K562 (cell line): ENCODE data around the gene KTI12. TPM values are rescaled to one million over a fixed set of nuclear protein-coding genes. Genes with fewer than 3 reads are reported as not detected.

Experiments used
- CBFA2T3 ChIP-seq: fragments of 450-650 bp; IDR thresholded peaks from 2 replicates; pipeline ENCODE4 v1.6.1; 2017
- CGGBP1 ChIP-seq: fragments of 250-450 bp; sonication (Bioruptor Pico); IDR thresholded peaks from 2 replicates; pipeline ENCODE4 v1.9.0; 2021; ENCODE audit warnings: mild to moderate bottlenecking
- CREM ChIP-seq: IDR thresholded peaks from 2 replicates; pipeline ENCODE4 v1.6.1; 2014; ENCODE audit warnings: antibody characterized with exemption, low read depth
- DACH1 ChIP-seq: fragments of 450-650 bp; IDR thresholded peaks from 2 replicates; pipeline ENCODE4 v1.6.1; 2018; ENCODE audit not compliant: partially characterized antibody
- DEAF1 ChIP-seq: fragments of 450-650 bp; formaldehyde crosslinking; IDR thresholded peaks from 2 replicates; pipeline ENCODE4 v1.4.0; 2020; ENCODE audit warnings: mild to moderate bottlenecking, moderate library complexity
- HES1 ChIP-seq: fragments of 450-650 bp; IDR thresholded peaks from 2 replicates; pipeline ENCODE4 v1.6.1; 2016; ENCODE audit warnings: low read depth, mild to moderate bottlenecking, moderate library complexity
- HINFP ChIP-seq: fragments of 450-650 bp; conservative IDR thresholded peaks from 2 replicates; pipeline ENCODE4 v1.6.1; 2016; ENCODE audit warnings: missing genetic modification characterization, low read depth, mild to moderate bottlenecking, control low read depth, missing compliant biosample characterization
- HLTF ChIP-seq: fragments of 450-650 bp; IDR thresholded peaks from 2 replicates; pipeline ENCODE4 v1.6.1; 2016
- JUND ChIP-seq, 2 experiments: IDR thresholded peaks; 2 replicates in 1 of 2; 3 replicates in 1 of 2; pipeline ENCODE4 v1.6.1; 2011; ENCODE audit warnings: borderline replicate concordance in 2 of 2, low read depth in 2 of 2, low read length in 2 of 2, improper control_type of control experiment in 1 of 2, missing biosample characterization in 1 of 2, missing genetic modification characterization in 1 of 2, missing genetic modification reagents in 1 of 2
- MXD1 ChIP-seq: fragments of 250-450 bp; sonication (Bioruptor Pico); IDR thresholded peaks from 2 replicates; pipeline ENCODE4 v1.8.0; 2021; ENCODE audit warnings: borderline replicate concordance, mild to moderate bottlenecking, moderate library complexity; ENCODE audit not compliant: poor library complexity, severe bottlenecking
- NFE2 ChIP-seq: IDR thresholded peaks from 2 replicates; pipeline ENCODE4 v1.6.1; 2014; ENCODE audit warnings: antibody characterized with exemption, low read depth
- NFIC ChIP-seq: fragments of 450-650 bp; IDR thresholded peaks from 2 replicates; pipeline ENCODE4 v1.6.1; 2017; ENCODE audit warnings: mild to moderate bottlenecking, inconsistent platforms
- NR2F6 ChIP-seq: fragments of 450-650 bp; formaldehyde crosslinking; IDR thresholded peaks from 2 replicates; pipeline ENCODE4 v1.4.0; 2020; ENCODE audit warnings: mild to moderate bottlenecking
- STAT6 ChIP-seq: sonication (generic); formaldehyde crosslinking; IDR thresholded peaks from 2 replicates; pipeline ENCODE4 v1.8.1; 2023; ENCODE audit warnings: mild to moderate bottlenecking, missing genetic modification reagents
- TAF15 ChIP-seq: fragments of 200-400 bp; formaldehyde crosslinking; IDR thresholded peaks from 2 replicates; pipeline ENCODE4 v1.6.1; 2017; ENCODE audit warnings: mild to moderate bottlenecking, low read depth, low read length, moderate library complexity
- TAL1 ChIP-seq: fragments of 450-650 bp; IDR thresholded peaks from 2 replicates; pipeline ENCODE4 v1.6.1; 2016; ENCODE audit warnings: mild to moderate bottlenecking
- ZC3H11A ChIP-seq: IDR thresholded peaks from 2 replicates; pipeline ENCODE4 v1.6.1; 2012; ENCODE audit warnings: low read depth, low read length, improper control_type of control experiment
- ZNF707 ChIP-seq: fragments of 250-450 bp; sonication (Bioruptor Pico); conservative IDR thresholded peaks from 2 replicates; pipeline ENCODE4 v1.8.0; 2022; ENCODE audit warnings: inconsistent platforms, mild to moderate bottlenecking, moderate library complexity
- ZNF79 ChIP-seq: fragments of 250-450 bp; sonication (Bioruptor Pico); IDR thresholded peaks from 2 replicates; pipeline ENCODE4 v1.4.0; 2020; ENCODE audit warnings: low read depth, mild to moderate bottlenecking, moderate library complexity
- polyA plus RNA-seq, 8 experiments: library from polyadenylated mRNA; depleted of rRNA in 4 of 8; stranded (reverse) in 5 of 8; unstranded in 3 of 8; fragments of >200 nt; fragmentation: Nextera tagmentation in 2 of 8; fragmentation: Illumina TruSeq in 1 of 8; extraction: Ambion mirVana in 2 of 8; extraction: Trizol in 1 of 8; gene quantifications; 2 replicates each; pipeline versions ENCODE4 v1.2.1 to v1.2.3, GENCODE V29; 2011 to 2014; ENCODE audit warnings: inconsistent platforms in 1 of 8, missing spikeins in 1 of 8
- total RNA-seq, 7 experiments: library from RNA; depleted of rRNA in 6 of 7; stranded (reverse); fragments of >200 nt in 6 of 7; fragmentation: Illumina TruSeq in 2 of 7; extraction: Trizol in 2 of 7; gene quantifications; 2 replicates each; pipeline versions ENCODE4 v1.2.1 to v1.2.3, GENCODE V29; 2011 to 2021; ENCODE audit warnings: low replicate concordance in 1 of 7

The KTI12 gene
- total and polyA plus RNA-seq, 9 of the 15 experiments (the other 6 are each of a cell fraction or from before 2014, with no cell fraction given) = 3.1 to 22.8 (median 11.6) TPM

GRCh38 chr1:52055066-52055865 lies 21.7 kb upstream of the KTI12 start, which contains the start of gene TXNDC12 (continued):
- TF ChIP-seq ZNF79 (CRISPR knock-in tag) (no peak), TAF15 (no peak), MXD1 (CRISPR knock-in tag) (no peak), ZC3H11A (no peak), HLTF (peak; percentile 58; the same call in 1 of the 2 replicates), CBFA2T3 (no peak; the same call in 1 of the 2 replicates), NFIC (peak; percentile 85), STAT6 (CRISPR knock-in tag) (peak; percentile 77; the same call in 1 of the 2 replicates), NFE2 (no peak), DEAF1 (CRISPR knock-in tag) (no peak), NR2F6 (peak; percentile 12; the same call in 1 of the 2 replicates), DACH1 (no peak), HINFP (peak; percentile 98), HES1 (peak; percentile 66; the same call in 1 of the 2 replicates), JUND (IDR thresholded peaks at IDR 0.05; ENCODE audit: borderline replicate concordance, low read depth, low read length) (peak; percentile 82), JUND (tag; IDR thresholded peaks at IDR 0.05; ENCODE audit: borderline replicate concordance, low read depth, low read length) (peak; percentile 38; the same call in 2 of the 3 replicates), ZNF707 (CRISPR knock-in tag) (no peak), CREM (peak; percentile 85), CGGBP1 (CRISPR knock-in tag) (no peak), TAL1 (no peak; the same call in 1 of the 2 replicates)
